NCI-H774 (cell line): Measurements from ENCODE around the gene UTP14C.
A peak's percentile ranks its signal among the peaks of the same experiment; 100 is the strongest.
"Not testable (repeated sequence)": the region's sequence is repeated elsewhere in the genome, so short reads cannot be mapped to it uniquely, and the experiment has no call there.

Experiments used
- DNase-seq: peaks from one replicate; lab custom pipeline; 2025; lab: John Stamatoyannopoulos, UW

The UTP14C gene, protein sequence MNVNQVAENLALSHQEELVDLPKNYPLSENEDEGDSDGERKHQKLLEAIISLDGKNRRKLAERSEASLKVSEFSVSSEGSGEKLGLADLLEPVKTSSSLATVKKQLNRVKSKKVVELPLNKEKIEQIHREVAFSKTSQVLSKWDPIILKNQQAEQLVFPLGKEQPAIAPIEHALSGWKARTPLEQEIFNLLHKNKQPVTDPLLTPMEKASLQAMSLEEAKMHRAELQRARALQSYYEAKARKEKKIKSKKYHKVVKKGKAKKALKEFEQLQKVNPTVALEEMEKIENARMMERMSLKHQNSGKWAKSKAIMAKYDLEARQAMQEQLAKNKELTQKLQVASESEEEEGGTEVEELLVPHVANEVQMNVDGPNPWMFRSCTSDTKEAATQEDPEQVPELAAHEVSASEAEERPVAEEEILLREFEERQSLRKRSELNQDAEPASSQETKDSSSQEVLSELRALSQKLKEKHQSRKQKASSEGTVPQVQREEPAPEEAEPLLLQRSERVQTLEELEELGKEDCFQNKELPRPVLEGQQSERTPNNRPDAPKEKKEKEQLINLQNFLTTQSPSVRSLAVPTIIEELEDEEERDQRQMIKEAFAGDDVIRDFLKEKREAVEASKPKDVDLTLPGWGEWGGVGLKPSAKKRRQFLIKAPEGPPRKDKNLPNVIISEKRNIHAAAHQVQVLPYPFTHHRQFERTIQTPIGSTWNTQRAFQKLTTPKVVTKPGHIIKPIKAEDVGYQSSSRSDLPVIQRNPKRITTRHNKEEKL

DNA sequence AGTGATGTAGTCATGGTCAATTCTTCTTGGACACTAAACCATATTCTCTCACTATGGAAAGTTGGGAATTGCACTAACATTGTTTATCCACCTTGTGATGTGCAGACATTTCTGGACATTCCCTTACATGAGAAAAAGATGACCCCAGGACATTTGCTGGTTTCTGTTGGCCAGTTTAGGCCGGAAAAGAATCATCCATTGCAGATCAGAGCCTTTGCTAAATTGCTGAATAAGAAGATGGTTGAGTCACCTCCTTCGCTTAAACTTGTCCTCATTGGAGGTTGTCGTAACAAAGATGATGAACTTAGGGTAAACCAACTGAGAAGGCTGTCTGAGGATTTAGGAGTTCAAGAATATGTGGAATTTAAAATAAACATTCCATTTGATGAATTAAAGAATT, at the start of gene UTP14C:
UTP14C (plus strand) TSS at position 211 of the 400 bp plus-strand sequence. CDS start 4,114 bp downstream, outside the sequence.
- DNase-seq: no peak

DNA sequence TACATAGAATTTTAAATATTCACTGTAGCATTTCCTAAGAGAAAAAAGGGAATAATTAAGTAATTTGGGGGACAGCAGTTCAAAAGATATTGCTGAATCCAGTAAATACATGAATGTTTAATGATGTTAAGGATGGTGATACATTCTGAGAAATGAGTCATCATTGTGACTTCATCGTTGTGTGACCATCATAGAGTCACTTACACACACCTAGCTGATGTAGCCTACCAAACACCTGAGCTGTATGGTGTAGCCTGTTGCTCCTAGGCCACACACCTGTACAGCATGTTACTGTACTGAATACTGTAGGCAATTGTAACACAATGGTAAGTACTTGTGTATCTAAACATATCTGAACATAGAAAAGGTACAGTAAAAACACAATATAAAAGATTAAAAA, 48.1 kb upstream of the UTP14C start:
- DNase-seq: no peak

DNA sequence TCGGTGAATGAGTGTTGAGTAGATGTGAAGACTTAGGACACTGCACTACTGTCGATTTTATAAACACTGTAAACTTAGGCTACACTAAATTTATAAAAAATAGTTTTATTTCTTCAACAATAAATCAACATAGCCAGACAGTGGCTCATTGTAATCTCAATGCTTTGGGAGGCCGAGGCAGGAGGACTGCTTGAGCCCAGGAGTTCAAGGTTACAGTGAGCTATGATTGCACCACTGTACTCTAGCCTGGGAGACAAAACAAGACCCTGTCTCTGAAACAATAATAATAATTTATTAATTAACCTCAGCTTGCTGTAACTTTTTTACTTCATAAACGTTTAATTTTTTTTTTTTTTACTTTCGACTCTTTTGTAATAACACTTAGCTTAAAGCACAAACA, 47.6 kb upstream of the UTP14C start:
- DNase-seq: no peak

DNA sequence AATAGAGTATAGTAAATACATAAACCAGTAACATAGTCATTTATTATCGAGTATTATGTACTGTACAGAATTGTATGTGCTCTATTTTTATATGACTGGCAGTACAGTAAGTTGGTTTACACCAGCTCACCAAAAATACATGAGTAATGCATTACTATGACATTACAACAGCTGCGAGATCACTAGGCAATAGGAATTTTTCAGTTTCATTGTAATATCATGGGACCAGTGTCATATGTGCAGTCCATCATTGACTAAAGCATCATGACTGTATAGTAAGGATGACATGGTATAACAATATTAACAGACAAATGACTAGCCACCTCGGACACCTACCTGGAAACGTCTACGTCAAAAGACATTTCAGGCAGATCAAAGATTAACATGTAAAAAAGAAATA, 46.9 kb upstream of the UTP14C start:
- DNase-seq: no peak

DNA sequence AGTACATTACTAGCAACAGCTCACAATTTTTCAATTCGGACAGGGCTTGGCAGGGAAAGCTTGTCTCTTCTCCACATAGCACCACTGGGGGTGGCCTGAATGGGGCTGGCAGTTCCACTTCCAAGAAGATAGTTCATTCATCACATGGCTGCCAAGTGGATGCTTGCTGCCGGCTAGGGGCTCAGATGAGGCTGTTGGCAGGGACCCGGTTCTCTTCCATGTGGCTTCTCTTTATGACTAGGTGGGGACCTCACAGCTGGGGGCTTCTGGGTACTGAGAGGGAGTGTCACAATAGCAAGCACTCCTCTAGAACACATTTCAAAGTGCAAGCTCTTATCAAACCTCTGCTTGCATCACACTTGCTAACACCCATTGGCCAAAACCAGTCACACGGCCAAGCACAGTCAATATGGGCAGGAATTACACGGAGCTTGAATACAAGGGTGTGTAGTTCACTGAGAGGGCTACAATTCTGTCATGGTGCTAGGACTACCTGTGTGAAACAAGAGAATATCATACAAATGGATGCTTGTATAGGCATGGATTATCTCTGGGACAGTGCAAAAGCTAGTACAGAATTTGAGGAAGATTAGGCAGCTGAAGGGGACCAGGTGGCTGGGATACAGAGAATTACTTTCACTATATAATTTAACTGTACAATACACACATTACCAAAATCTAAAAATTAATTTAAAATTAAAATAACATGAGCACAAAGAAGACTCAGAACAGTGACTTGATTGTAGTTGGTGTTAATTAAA, 45.5 kb upstream of the UTP14C start:
- DNase-seq: no peak

DNA sequence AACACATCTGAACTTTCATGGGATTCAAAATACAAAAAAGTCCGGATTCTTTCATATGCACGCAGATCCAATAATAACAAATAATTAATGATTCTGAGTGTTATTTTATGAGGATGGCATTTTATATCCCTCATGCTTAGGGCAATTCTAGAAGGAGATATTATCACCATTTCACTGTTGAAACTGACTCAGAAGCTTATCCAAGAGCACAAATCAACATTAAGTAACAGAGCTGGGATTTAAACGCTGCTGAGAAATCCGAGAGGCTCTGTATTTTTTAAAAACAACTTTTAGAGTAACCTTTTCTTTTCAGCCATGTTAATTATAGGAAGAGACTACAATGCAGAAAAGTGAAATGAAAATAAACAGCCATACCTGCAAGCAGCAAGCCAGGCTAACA, 43.6 kb upstream of the UTP14C start:
- DNase-seq: no peak

DNA sequence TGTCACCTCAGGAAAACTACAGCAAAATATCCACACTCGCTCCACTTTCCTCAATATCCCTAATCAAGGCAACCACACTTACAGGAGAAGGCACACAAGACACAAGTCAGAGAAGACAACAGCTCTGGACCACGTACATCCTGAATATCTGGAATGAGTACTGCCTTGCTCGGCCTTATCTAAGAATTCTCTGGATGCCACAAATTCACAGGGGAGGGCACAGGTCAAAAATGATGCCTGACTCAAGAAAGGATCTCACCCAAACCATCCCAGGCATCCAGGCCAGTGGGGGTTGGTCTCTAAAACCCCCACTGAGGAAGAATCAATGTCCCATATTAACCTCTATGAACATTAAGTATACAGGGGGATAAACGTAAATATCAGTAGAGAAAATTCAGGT, 43.1 kb upstream of the UTP14C start:
- DNase-seq: no peak

DNA sequence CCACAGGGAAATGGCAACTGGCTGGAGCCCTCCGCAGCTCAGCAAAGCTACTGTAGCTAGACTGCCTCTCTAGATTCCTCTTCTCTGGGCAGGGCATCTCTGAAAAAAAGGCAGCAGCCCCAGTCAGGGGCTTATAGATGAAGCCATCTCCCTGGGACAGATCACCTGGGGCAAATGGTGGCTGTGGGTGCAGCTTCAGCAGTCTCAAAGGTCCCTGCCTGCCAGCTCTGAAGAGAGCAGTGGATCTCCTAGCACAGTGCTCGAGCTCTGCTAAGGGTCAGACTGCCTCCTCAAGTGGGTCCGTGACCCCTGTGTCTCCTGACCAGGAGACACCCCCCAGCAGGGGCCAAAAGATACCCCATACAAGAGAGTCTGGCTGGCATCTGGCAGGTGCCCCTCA, 41.2 kb upstream of the UTP14C start:
- DNase-seq: not testable (repeated sequence)

DNA sequence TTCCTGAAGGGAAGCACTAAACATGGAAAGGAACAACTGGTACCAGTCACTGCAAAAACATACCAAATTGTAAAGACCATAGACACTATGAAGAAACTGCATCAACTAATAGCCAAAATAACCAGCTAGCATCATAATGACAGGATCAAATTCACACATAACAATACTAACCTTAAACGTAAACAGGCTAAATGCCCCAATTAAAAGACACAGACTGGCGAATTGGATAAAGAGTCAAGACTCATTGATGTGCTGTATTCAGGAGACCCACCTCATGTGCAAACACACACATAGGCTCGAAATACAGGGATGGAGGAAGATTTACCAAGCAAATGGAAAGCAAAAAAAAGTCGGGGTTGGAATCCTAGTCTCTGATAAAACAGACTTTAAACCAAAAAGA, 39.6 kb upstream of the UTP14C start:
- DNase-seq: not testable (repeated sequence)

DNA sequence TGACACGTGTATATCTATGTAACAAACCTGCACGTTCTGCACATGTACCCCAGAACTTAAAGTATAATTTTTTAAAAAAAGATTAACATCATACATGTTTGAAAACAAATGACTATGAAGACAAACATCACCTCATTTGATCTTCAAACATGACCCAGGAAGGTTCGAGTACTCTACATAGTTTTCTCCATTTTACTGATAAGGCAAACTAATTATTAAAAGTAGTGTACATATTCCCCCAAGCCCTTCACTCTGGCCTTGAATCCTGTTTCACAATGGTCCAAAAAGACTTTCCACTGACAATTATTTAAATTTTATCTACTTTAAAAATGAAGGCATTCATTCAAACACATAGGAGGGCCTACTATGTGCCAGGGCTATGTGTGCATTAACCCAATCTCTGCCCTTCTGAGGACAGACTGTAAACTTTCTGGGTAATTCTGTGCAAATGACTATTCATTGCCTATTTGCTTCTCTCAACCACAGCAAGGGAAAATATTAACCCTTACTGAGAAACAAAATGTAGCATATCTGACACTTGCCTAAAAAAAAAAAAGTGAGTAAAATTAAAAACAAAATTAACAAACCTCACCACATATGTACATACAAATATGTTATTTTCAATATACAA, 35.4 kb upstream of the UTP14C start:
- DNase-seq: no peak

DNA sequence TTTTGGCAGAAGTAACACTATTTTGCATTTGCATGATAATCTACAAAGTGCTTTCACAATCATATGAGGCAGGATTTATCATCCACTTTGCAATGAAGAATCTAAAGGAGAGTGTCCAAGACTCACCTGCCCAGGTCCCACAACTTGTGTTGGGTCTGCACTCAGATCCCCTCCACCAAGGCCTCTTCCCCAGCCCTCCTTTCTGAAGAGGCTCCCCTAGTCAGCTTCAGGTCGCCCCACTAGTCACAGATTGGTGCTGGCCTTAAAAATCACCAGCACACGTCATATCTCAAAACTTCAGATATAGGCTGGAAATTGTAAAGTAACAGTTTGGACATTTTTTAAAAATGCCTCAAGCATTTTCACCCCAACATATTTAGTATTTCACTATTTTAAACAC, 30.8 kb upstream of the UTP14C start:
- no peak for DNase-seq

DNA sequence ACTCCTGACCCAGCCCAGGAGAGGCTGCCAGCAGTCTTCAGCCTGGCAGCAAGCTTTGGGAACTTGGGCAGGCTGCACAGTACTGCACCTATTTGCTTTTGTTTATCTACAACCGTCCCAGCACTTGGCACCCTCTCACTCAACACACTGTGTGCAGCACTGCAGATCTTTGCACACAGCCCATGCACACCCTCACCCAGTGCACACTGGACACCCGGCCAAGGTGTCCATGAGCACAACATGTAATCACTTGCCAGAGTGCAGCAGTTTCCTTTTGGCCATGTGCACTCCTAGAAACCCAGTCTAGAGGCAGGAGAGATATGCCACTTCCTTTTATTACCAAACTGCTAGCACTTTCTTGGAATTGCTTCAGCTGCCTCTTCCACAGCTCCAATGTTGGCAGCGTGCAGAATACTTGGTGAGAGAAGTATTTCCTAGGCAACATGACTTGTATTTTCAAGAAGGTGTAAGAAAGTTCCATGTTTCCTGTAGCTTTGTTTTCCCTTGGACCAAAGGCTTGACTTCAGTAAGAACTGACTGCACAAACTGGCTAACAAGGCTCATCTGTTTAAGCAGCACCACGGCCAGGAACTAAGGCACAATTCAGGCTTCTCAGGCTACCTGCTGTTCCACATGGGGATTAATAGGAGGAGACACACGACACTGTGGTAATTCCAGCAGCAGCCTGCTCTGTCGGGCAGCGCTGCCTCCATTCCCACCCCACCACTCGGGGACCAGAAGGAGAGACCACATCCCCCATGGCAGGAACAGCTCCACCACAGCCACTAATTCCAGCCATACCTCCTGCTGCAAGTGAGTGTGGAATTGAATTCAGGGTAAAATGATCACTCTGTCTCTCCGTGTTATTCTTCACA, 28.6 kb upstream of the UTP14C start:
- DNase-seq: no peak

DNA sequence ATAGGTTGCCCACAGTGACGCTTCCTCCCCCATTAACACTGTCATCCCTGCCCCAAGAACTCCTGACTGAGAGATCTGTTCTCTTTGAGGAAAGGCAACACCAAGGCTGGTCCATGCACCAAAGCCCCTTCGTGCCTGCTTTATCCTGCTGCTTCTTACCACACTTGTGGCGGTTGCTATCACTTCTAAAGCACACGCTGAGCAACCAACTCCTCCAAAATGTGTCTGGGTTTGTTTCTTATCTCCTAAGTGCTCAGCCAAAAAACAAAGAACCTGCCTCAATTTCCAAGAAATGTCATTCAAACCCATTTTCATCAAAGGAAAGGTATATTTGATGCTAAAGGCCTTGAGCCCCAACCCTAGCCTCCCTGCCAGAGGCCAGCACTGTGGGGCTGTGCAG, 27.9 kb upstream of the UTP14C start:
- DNase-seq: no peak

DNA sequence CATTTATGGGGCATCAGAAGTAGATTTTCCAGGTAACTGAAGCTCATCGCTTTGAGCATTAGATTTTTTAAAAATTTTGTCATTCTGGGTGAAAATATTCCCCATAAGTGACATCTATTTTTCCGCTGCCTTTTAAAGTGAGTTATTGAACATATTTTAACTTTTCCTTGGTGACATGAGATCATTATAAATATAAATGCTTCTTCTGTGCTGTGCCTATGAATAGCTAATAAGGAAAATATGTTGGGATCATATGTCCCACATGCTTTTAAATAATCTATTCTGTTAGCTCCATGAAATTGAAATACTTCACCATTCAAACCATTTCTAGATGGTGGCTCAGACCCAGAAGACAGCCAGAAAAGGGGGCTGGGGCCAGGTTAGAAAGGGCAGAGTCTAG, 27.3 kb upstream of the UTP14C start:
- no peak for DNase-seq

DNA sequence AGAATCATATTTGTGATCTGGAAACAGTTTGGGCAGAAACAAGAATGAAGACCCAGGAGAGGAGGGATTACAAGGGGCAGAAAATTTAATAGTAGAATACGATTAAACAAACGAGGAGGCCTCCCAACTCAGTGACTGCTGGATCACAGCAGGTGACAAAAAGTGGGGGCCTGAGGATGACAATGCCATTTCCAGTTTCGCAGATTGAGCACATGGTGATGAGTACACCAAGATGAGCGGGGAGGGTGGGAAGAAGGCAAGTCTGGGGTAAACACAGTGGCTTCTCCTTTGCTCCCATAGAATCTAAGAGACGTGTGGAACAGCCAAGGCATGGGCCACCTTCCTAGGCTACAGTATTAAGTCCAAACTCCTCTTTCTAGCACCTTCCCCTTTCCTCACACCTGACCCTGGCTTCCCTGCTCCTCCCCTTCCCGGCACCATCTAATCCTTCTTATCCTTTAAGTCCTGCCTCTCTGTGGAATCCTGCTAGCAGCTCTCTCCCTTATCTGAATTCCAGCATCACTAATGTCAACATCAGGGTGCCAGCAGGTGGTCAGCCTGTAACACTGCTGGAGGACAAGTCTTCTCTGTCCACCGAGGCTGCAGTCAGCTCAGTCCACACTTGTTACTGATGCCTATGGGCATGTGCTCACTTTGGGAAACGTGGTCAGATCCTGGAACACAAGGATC, 26.7 kb upstream of the UTP14C start:
- no peak for DNase-seq

DNA sequence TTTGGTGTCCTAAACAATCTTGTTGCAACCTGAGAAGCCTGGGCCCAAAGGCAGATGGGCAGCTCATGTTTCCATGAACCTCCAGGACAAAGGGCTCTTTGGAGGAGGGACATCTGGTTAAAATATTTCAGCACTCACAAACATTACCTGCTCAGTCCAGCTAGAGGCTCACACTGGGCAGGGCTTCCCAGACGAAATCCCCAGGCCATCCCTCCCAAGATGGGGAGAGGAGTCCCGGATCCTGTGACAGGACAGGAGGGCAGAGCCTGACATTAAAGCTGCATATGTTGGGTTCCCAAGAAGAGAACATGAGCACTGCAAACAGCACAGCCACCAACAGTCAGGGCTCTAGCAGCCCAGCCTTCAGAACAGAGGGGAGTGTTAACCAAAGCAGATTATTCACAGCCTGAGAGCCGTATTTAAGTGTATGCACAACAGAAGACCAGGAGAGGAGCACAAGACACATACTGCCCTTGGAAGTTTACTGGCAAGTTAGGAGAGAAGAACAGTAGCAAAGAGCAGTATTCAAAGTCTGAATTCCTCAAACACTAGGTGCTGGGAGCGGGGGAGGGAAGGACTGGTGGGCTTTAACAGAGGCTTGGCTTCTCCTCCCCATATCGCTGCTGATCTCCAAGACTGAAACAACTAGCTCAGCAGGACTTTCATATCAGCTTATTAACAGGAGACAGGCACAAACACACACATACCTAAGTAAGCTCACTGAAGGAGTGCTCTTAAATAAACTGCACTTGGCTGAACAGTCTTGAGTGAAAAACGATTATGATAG, 25.6 kb upstream of the UTP14C start:
- DNase-seq: no peak

DNA sequence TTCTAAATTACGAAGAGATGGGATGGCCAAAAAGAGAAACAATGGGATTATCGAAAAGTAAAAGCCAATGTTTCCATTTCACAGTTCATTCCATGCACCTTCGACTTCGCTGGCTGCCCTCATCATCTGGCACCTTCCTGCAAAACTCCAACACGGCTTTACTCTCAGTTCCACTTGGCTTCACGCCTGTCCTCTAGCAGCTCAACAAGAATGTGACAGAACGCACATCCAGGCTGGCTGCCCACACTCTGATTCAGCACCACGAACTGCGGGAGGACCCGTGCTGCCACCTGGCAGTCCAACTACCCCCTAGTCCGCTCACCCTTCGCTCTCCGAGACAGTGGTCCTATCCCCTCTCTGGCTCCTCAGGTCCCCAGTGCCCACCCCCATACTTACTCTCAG, 25.0 kb upstream of the UTP14C start:
- DNase-seq: no peak

DNA sequence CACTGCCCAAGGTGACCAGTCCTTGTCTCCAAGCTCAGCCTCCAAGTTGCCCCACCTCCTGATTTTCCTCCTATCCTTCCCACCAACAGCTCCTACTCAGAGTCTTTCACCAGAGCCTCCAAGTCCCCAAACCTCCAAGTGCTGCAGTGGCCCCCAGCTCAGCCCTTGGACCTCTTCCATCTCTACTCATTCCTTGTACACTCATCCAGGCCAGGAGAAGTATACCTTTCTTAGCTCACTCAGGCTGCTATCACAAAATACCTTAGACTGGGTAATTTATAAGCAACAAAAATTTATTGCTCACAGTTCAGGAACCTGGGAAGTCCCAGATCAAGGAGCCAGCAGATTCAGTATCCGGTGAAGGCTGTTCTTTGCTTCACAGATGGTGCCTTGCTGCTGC, 24.6 kb upstream of the UTP14C start:
- DNase-seq: no peak

DNA sequence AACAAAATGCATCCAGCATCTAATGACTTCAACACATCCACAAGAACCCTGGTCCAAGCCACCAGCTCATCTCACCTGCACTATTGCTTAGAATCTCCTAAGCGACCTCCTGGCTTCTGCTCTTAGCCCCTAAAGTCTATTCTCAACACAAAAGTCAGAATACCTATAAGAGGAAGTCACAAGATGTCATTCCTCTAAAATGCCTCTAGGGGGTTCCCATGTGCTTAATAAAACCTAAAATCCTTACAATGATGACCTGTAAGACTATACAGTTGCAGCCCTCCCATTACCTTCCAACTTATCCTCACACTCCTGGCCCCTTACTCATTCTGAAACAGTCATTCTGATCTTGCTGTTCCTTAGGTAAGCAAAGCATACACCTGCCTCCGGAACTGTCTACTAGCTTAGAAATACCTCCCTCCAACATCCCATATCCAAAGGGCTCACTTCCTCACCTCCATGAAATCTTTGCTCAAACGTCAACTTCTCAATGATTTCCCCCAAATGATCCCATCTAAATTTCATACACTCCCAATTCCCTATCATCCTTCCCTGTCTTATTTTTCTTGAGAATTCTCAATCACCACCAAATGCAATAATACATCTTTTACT, 23.3 kb upstream of the UTP14C start:
- DNase-seq: peak; percentile 6
